Epithelial cell of proximal tubule (primary cell): ENCODE measurements around the gene ANKRD13D. TPM values are rescaled to one million over a fixed set of nuclear protein-coding genes. Genes with fewer than 3 reads are reported as not detected.

Experiments
- DNase-seq: peaks from one replicate; pipeline ENCODE4 v3.0.0-alpha.2; 2011; ENCODE audit warnings: low read depth
- H3K4me3 ChIP-seq: 2 replicates; pipeline ENCODE4 v1.5.1; 2011; ENCODE audit warnings: low read depth, mild to moderate bottlenecking, low read length
- CTCF ChIP-seq: conservative IDR thresholded peaks from 2 replicates; pipeline ENCODE4 v1.5.1; 2012; ENCODE audit warnings: low read depth, mild to moderate bottlenecking, low read length
- total RNA-seq: library from RNA; depleted of rRNA; stranded (reverse); fragments of >200 nt; gene quantifications from 2 replicates; pipeline ENCODE4 v1.2.3, GENCODE V29; 2015

ANKRD13D gene
- total RNA-seq, 1 donor from 2014 or later: 32.3 TPM

- DNase-seq: no peak
- no peak overlapping the region for H3K4me3 ChIP-seq
- TF ChIP-seq CTCF: no peak
These were observed 27.0 kb upstream of the ANKRD13D start for GRCh38 chr11:67261946-67262681.

- no peak overlapping the region for H3K4me3 ChIP-seq
- TF ChIP-seq CTCF: peak; percentile 86
- DNase-seq: no peak
These were observed 26.1 kb upstream of the ANKRD13D start for GRCh38 chr11:67262731-67263675.

- TF ChIP-seq CTCF: no peak
- no peak overlapping the region for H3K4me3 ChIP-seq
- DNase-seq: no peak
These were observed 24.8 kb upstream of the ANKRD13D start for GRCh38 chr11:67264260-67264659.

- TF ChIP-seq CTCF: no peak
- no peak overlapping the region for H3K4me3 ChIP-seq
- no peak for DNase-seq
These were observed 24.0 kb upstream of the ANKRD13D start for GRCh38 chr11:67264877-67265632.

- no peak for DNase-seq
- TF ChIP-seq CTCF: peak; percentile 59
- peak overlapping the region; percentile 38 for H3K4me3 ChIP-seq
These were observed 23.3 kb upstream of the ANKRD13D start for GRCh38 chr11:67265633-67266448.
